GM18867 (cell line): Measurements from ENCODE around the gene PLCL1.

Experiments used
- ATAC-seq: cut with Tn5 transposase; IDR thresholded peaks from one replicate; pipeline ENCODE4 v1.9.1; 2021; ENCODE audit warnings: mild to moderate bottlenecking, moderate library complexity; ENCODE audit not compliant: unreplicated experiment

PLCL1 gene

DNA sequence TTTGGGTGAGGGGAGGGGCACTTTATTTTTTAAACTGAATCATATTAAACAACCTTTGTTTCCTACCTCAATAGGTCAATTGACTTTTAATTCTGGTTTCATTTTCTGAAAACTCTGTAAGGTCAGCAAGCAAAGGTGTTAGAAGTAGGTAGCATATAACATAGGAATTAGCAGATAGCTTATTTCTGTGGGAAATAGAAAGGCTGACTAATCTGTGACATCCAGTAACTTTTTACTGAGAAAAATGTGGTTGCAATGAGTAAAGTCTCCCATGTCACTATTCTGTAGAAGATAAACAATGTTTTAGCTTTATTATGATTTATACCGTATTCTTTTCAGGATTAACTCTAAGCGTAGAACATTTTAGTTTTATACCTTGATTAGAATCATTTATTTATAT is 240.4 kb downstream of the PLCL1 start:
- no peak for ATAC-seq

- ATAC-seq: no peak
These were observed 240.8 kb downstream of the PLCL1 start for GRCh38 chr2:198045227-198045626.

- no peak for ATAC-seq
These were observed 248.3 kb downstream of the PLCL1 start for GRCh38 chr2:198052741-198053140.

- no peak for ATAC-seq
These were observed 248.8 kb downstream of the PLCL1 start for GRCh38 chr2:198053148-198053547.

DNA sequence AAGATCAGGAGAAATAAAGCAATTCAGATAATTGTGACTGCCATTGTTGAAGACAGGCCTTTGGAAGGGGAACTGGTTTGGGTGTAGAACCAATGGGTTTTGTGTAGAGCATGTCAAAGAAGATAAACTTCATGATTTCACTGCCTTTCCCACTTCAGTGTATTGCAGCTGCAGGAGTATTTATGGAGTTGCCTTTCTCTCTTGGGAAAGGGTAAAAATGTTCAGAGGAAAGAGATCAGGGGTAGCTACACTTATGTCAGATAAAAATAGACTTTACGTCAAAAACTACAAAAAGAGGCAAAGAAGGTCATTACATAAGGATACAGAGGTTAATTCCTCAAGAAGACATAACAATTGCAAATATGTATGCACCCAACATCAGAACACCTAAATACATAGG is 249.4 kb downstream of the PLCL1 start:
- no peak for ATAC-seq

DNA sequence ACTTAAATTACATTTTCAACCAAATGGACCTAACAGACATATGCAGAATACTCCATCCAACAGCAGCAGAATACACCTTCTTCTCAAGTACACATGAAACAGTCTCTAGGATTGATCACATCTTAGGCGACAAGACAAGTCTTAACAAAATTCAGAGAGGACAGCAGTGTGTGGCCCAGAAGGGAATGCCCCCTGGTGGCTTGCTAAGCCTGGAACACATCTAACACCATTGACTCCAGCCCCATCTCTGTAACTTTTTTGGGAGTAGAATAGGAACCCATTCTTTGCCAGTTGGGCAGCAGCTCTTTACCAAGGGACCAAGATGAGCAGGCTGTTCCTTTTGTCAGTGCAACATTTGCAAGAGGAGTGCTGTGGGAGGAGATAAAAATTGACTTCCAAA is 249.9 kb downstream of the PLCL1 start:
- ATAC-seq: peak; percentile 98

GRCh38 chr2:198055716-198056115 is 251.3 kb downstream of the PLCL1 start:
- no peak for ATAC-seq

GRCh38 chr2:198056836-198057235 is 252.4 kb downstream of the PLCL1 start:
- no peak for ATAC-seq

- no peak for ATAC-seq
These were observed 255.4 kb downstream of the PLCL1 start for GRCh38 chr2:198059800-198060199.

DNA sequence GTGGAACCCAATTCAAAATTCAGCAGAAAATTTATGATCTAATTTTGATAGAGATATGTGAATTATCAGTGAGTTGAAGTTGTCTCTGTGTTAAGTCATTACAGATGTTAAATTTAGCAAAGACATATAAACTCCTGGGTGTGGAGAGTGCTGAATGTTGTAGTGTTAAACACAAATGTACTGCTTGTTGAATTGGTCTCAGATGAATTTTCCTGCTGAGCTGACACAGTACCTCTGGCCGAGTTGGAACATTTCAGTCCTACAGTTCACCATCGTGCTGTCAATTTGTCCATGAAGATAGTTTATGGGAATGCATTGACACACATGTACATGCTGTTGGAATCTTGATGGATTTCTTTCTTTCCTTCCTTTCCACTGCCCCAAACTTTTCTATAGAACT is 255.9 kb downstream of the PLCL1 start:
- ATAC-seq: no peak

- ATAC-seq: no peak
These were observed 258.4 kb downstream of the PLCL1 start for GRCh38 chr2:198062826-198063225.

DNA sequence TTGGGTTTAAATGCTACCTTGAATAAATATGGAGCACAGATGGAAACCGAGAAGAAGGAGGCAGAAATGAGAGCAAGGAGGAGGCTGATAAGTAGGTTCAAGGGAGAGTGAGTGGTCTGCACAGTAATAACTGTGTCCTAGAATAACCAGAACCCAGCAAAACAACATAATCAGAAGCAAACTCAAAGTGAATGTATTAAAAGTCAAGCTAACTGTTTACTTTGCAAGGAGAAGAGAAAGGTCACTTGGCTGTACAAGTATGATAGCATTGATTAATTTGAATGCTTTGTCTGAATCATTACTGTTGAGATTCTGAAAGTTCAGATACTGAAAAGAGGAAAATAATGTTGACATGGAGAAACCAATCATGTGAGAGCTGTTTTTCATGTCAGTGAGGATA is 258.8 kb downstream of the PLCL1 start:
- ATAC-seq: no peak

DNA sequence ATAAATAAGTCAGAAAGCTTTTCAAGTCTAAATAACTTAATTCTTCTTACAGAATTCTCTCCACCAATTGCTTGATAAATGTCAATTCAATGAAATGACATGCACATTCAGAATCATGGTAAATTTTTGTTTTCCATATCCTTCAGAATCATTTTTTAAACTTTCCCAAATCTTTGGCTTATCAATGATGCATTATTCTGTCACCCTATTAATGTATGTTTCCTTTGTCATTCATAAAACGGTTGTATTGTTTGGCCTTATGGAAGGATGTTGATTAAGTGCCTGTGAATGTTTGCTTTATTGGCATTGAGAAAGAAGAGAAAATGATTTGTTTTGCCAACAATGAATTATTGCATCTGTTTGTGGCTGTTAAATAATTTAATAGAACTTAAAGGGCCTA is 260.9 kb downstream of the PLCL1 start:
- no peak for ATAC-seq

DNA sequence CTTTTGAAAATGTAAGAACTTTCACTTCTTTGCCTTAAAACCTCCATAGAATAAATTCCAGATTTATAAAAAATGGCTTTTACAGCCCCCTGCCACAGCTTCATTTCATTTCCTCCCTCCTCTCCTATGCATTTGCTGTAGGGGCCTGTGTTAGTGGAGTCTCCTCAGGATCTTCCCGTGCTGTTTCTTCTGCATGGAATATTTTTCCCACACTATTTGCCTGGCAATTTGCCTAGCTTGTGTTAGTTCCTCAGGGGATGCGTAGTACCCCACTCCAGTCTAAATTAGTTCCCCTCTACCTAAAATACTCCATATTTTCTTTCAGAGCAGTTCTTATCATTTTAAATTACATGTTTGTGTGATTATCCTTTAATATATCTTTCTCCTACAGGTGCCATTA is 262.2 kb downstream of the PLCL1 start:
- no peak for ATAC-seq

- ATAC-seq: no peak
These were observed 268.3 kb downstream of the PLCL1 start for GRCh38 chr2:198072655-198073054.

DNA sequence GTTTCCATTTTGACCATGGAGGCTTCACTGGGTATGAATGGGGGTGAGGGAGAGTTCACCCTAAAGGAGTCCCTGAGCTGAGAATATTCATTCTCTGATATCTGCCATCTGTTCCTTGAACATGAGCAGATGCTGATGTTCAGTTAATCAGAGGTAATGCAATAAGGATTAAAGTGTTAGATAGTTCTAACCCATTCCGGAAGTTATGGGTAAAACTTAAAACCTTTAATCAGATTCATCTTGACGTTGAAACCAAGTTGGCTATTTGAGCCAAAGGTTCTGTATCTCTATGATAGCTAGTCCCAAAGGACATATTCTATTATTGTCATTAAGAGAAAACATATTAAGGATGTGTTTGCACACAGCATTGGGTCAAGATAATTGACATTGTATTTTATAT is 268.9 kb downstream of the PLCL1 start:
- no peak for ATAC-seq

DNA sequence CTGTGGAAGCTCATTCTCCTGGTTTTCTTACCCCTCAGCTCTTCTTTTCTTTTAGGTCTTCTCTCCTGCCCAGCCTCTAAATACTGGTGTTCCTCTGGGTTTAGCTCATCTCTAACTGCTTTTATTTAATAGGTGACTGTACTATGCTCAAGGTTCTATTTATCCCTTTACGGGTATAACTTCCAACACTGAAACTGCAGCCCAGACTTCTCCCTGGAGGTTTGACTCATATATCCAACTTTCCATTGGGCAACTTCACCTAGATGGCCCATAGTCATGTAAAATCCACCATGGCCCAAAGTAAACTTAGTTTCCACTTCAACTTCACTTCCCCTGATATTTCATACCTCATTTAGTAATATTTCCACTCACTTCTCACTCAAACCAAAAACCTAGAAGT is 273.1 kb downstream of the PLCL1 start:
- no peak for ATAC-seq

GRCh38 chr2:198080879-198081765 is 276.7 kb downstream of the PLCL1 start:
- ATAC-seq: no peak

GRCh38 chr2:198084156-198084555 is 279.8 kb downstream of the PLCL1 start:
- ATAC-seq: no peak

- no peak for ATAC-seq
These were observed 291.6 kb downstream of the PLCL1 start for GRCh38 chr2:198096002-198096401.

- ATAC-seq: no peak
These were observed 292.6 kb downstream of the PLCL1 start for GRCh38 chr2:198096965-198097364.

GRCh38 chr2:198097630-198098029 is 293.2 kb downstream of the PLCL1 start:
- ATAC-seq: peak; percentile 59

GRCh38 chr2:198098386-198098785 is 294.0 kb downstream of the PLCL1 start:
- ATAC-seq: no peak
